Measurements from ENCODE around the gene SH3TC1. TPM values are rescaled to one million over a fixed set of nuclear protein-coding genes. Genes with fewer than 3 reads are reported as not detected.

The SH3TC1 gene
- polyA plus RNA-seq, 1 donor (not counting 4 experiments of a cell fraction or from before 2014, with no cell fraction given): 12.3 TPM

DNA sequence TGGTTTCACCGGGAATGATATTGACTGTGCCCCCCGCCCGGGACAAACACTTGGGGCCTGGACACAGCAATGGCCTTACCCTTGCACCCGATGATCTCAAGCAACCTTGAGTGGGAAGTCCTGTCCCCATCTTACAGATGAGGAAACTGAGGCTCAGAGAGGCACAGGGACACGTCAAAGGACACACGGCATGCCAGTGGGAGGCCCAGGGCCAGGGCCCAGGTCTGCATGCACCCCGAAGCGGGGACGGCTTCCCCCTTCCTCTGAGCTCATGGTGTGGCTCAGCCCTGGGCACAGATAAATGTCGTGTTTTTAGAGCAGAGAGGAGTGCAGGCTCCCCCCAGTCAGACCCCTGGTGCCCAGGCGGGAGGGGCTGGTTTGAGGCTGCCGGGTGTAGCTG lies 36.6 kb downstream of the SH3TC1 start:
- TF ChIP-seq, protein P1, sequence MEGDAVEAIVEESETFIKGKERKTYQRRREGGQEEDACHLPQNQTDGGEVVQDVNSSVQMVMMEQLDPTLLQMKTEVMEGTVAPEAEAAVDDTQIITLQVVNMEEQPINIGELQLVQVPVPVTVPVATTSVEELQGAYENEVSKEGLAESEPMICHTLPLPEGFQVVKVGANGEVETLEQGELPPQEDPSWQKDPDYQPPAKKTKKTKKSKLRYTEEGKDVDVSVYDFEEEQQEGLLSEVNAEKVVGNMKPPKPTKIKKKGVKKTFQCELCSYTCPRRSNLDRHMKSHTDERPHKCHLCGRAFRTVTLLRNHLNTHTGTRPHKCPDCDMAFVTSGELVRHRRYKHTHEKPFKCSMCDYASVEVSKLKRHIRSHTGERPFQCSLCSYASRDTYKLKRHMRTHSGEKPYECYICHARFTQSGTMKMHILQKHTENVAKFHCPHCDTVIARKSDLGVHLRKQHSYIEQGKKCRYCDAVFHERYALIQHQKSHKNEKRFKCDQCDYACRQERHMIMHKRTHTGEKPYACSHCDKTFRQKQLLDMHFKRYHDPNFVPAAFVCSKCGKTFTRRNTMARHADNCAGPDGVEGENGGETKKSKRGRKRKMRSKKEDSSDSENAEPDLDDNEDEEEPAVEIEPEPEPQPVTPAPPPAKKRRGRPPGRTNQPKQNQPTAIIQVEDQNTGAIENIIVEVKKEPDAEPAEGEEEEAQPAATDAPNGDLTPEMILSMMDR (optimal IDR thresholded peaks at IDR 0.05 in 1 of 3, IDR thresholded peaks at IDR 0.05 in 1 of 3, conservative IDR thresholded peaks at IDR 0.05 in 1 of 3; ENCODE audit: extremely low read depth in 1 of 3, insufficient read depth in 2 of 3, low read length in 3 of 3): no peak
- no peak overlapping the region for H3K9ac ChIP-seq (ENCODE audit: control insufficient read depth, extremely low read depth, insufficient read depth, low read length)
- no peak overlapping the region for H3K4me2 ChIP-seq (ENCODE audit: control insufficient read depth, extremely low read depth, insufficient read depth, low read depth, low read length)
- H3K36me3 ChIP-seq (ENCODE audit: control insufficient read depth in 2 of 2, extremely low read depth in 1 of 2, insufficient read depth in 2 of 2, low read length in 2 of 2): peaks cover 35 to 54% of the 10 kb centered on the region in 2 experiments
- peaks cover 3% of the 10 kb centered on the region for H3K9me1 ChIP-seq (ENCODE audit: control insufficient read depth, extremely low read depth, insufficient read depth, low read length)
- FAIRE-seq: no peak
- H3K79me2 ChIP-seq (ENCODE audit: control insufficient read depth, insufficient read depth, low read length): no peaks in the 10 kb centered on the region
- peaks cover 6% of the 10 kb centered on the region for H4K20me1 ChIP-seq (ENCODE audit: control insufficient read depth, extremely low read depth, insufficient read depth, low read length)
- H3K27me3 ChIP-seq (ENCODE audit: control insufficient read depth, extremely low read depth, insufficient read depth, low read length): no peaks in the 10 kb centered on the region
- no peak overlapping the region for H2AFZ ChIP-seq (ENCODE audit: control insufficient read depth, low read length)
- H3K9me3 ChIP-seq (ENCODE audit: control insufficient read depth, low read depth, low read length): no peaks in the 10 kb centered on the region
- dilution Hi-C loops (cut with MboI; ENCODE audit: extremely low pct_ligation_motif_present, low sequenced_read_pairs): no loop called here
- no peak for DNase-seq (ENCODE audit: low read depth, low spot score)
- no peak overlapping the region for H3K4me3 ChIP-seq (ENCODE audit: control insufficient read depth in 2 of 3, extremely low read depth in 1 of 3, insufficient read depth in 2 of 3, low read depth in 1 of 3, low read length in 3 of 3)
- no peak overlapping the region for H3K27ac ChIP-seq (ENCODE audit: control insufficient read depth, insufficient read depth, low read length)
- H3K4me1 ChIP-seq (ENCODE audit: control insufficient read depth, extremely low read depth, insufficient read depth, low read length): no peaks in the 10 kb centered on the region

DNA sequence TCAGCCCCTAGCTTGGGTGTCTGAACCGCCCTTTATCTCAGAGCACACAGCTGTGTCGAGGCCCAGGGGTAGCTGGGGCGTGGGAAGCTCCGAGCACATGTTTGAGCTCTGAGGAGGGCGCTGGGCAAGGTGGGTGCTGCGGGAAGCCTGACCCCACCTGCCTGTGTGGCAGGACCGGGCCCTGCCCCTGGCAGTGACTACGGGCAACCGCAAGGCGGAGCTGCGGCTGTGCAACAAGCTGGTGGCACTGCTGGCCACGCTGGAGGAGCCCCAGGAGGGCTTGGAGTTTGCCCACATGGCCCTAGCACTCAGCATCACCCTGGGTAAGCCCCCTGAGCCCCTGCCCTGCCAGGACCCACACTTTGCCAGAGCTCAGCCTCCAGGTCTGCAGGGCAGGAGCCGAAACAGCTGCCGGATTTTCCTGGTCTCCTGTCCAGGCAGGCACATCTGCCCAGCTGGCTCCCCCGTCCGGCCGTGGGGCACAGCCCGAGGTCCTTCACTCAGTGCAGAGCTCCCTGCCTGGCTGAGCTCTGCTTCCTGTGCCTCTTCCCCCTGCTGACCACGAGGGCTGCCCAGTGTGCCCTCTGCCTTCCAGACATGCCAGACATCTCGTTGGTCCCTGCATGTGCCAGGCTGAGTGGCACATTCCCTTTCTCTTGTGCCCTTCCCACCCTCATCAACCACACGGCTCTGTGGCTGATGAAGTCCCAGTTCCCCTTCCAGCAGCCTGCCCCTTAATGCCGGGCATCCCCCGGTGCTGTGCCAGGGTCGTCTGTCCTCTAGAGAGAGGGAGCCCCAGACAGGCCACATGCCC lies 37.2 kb downstream of the SH3TC1 start:
- dilution Hi-C loops (cut with MboI; ENCODE audit: extremely low pct_ligation_motif_present, low sequenced_read_pairs): no loop called here
- Histone ChIP-seq H3K4me3 (ENCODE audit: control insufficient read depth in 2 of 3, extremely low read depth in 1 of 3, insufficient read depth in 2 of 3, low read depth in 1 of 3, low read length in 3 of 3) (no peak overlapping the region), H3K4me1 (ENCODE audit: control insufficient read depth, extremely low read depth, insufficient read depth, low read length) (no peaks in the 10 kb centered on the region), H3K36me3 (ENCODE audit: control insufficient read depth in 2 of 2, extremely low read depth in 1 of 2, insufficient read depth in 2 of 2, low read length in 2 of 2) (peaks cover 42 to 57% of the 10 kb centered on the region in 2 experiments), H3K27me3 (ENCODE audit: control insufficient read depth, extremely low read depth, insufficient read depth, low read length) (no peaks in the 10 kb centered on the region), H3K9ac (ENCODE audit: control insufficient read depth, extremely low read depth, insufficient read depth, low read length) (no peak overlapping the region), H4K20me1 (ENCODE audit: control insufficient read depth, extremely low read depth, insufficient read depth, low read length) (peaks cover 6% of the 10 kb centered on the region), H3K27ac (ENCODE audit: control insufficient read depth, insufficient read depth, low read length) (no peak overlapping the region), H3K4me2 (ENCODE audit: control insufficient read depth, extremely low read depth, insufficient read depth, low read depth, low read length) (no peak overlapping the region), H3K9me1 (ENCODE audit: control insufficient read depth, extremely low read depth, insufficient read depth, low read length) (peaks cover 3% of the 10 kb centered on the region), H2AFZ (ENCODE audit: control insufficient read depth, low read length) (no peak overlapping the region), H3K79me2 (ENCODE audit: control insufficient read depth, insufficient read depth, low read length) (no peaks in the 10 kb centered on the region), H3K9me3 (ENCODE audit: control insufficient read depth, low read depth, low read length) (no peaks in the 10 kb centered on the region)
- DNase-seq (ENCODE audit: low read depth, low spot score) (no peak), FAIRE-seq (no peak)
- TF ChIP-seq EZH2 (IDR thresholded peaks at IDR 0.05; ENCODE audit: low read length): no peak
- TF ChIP-seq, protein P1 (optimal IDR thresholded peaks at IDR 0.05 in 1 of 3, IDR thresholded peaks at IDR 0.05 in 1 of 3, conservative IDR thresholded peaks at IDR 0.05 in 1 of 3; ENCODE audit: extremely low read depth in 1 of 3, insufficient read depth in 2 of 3, low read length in 3 of 3): no peak

Data from keratinocyte (primary cell).